Measurements from ENCODE around the gene WWOX. TPM values are rescaled to one million over a fixed set of nuclear protein-coding genes. Genes with fewer than 3 reads are reported as not detected.

Gene WWOX
- total and polyA plus RNA-seq, 3 experiments from 2014 or later = 17.2 to 18.6 (median 18.2) TPM

- Mint-ChIP-seq H3K9me3 (peaks cover 0 to under 1% (median 0%) of the 10 kb centered on the region in 5 donors), H3K27me3 (no peaks in the 10 kb centered on the region), H3K4me1 (no peaks in the 10 kb centered on the region), H3K4me3 (no peak overlapping the region), H3K27ac (no peak overlapping the region), H3K36me3 (peaks cover 0 to 7% (median 0%) of the 10 kb centered on the region in 3 donors)
- H3K9me3 ChIP-seq (ENCODE audit: low read length) = no peaks in the 10 kb centered on the region
- CTCF ChIA-PET = no interaction called here
- H3K4me1 ChIP-seq (ENCODE audit: insufficient read depth, low read length) = no peaks in the 10 kb centered on the region
- no peaks in the 10 kb centered on the region for H3K27me3 ChIP-seq (ENCODE audit: insufficient read depth, low read length, poor library complexity, severe bottlenecking)
- DNase-seq = no peak
- H3K4me3 ChIP-seq (ENCODE audit: low read length) = no peak overlapping the region
- POLR2A ChIA-PET = no interaction called here
- no peaks in the 10 kb centered on the region for H3K36me3 ChIP-seq (ENCODE audit: insufficient read depth, low read length)
- no peak overlapping the region for H3K27ac ChIP-seq (ENCODE audit: low read depth, low read length)
Measured at GRCh38 chr16:78970650-78971049, 871.2 kb downstream of the WWOX start.

- DNase-seq = no peak
- Mint-ChIP-seq H3K27me3 (no peaks in the 10 kb centered on the region), H3K36me3 (peaks cover 0 to 7% (median 0%) of the 10 kb centered on the region in 3 donors), H3K9me3 (no peaks in the 10 kb centered on the region), H3K4me1 (no peaks in the 10 kb centered on the region), H3K27ac (no peak overlapping the region), H3K4me3 (no peak overlapping the region)
- ChIA-PET CTCF (no interaction called here), POLR2A (no interaction called here)
- no peaks in the 10 kb centered on the region for H3K9me3 ChIP-seq (ENCODE audit: low read length)
- no peaks in the 10 kb centered on the region for H3K27me3 ChIP-seq (ENCODE audit: insufficient read depth, low read length, poor library complexity, severe bottlenecking)
- no peak overlapping the region for H3K27ac ChIP-seq (ENCODE audit: low read depth, low read length)
- H3K4me3 ChIP-seq (ENCODE audit: low read length) = no peak overlapping the region
- H3K4me1 ChIP-seq (ENCODE audit: insufficient read depth, low read length) = no peaks in the 10 kb centered on the region
- H3K36me3 ChIP-seq (ENCODE audit: insufficient read depth, low read length) = no peaks in the 10 kb centered on the region
Measured at GRCh38 chr16:78972006-78972405, 872.6 kb downstream of the WWOX start.

GRCh38 chr16:78972986-78973385, 873.5 kb downstream of the WWOX start:
- Mint-ChIP-seq H3K9me3 (no peaks in the 10 kb centered on the region), H3K4me1 (no peaks in the 10 kb centered on the region), H3K27me3 (no peaks in the 10 kb centered on the region), H3K36me3 (peaks cover 0 to 7% (median 0%) of the 10 kb centered on the region in 3 donors), H3K4me3 (no peak overlapping the region), H3K27ac (no peak overlapping the region)
- Histone ChIP-seq H3K27ac (ENCODE audit: low read depth, low read length) (no peak overlapping the region), H3K27me3 (ENCODE audit: insufficient read depth, low read length, poor library complexity, severe bottlenecking) (no peaks in the 10 kb centered on the region), H3K4me3 (ENCODE audit: low read length) (no peak overlapping the region), H3K4me1 (ENCODE audit: insufficient read depth, low read length) (no peaks in the 10 kb centered on the region), H3K36me3 (ENCODE audit: insufficient read depth, low read length) (no peaks in the 10 kb centered on the region), H3K9me3 (ENCODE audit: low read length) (no peaks in the 10 kb centered on the region)
- no peak for DNase-seq
- POLR2A ChIA-PET = no interaction called here
- CTCF ChIA-PET = no interaction called here

- Histone ChIP-seq H3K4me1 (ENCODE audit: insufficient read depth, low read length) (no peaks in the 10 kb centered on the region), H3K27ac (ENCODE audit: low read depth, low read length) (no peak overlapping the region), H3K4me3 (ENCODE audit: low read length) (no peak overlapping the region), H3K36me3 (ENCODE audit: insufficient read depth, low read length) (no peaks in the 10 kb centered on the region), H3K9me3 (ENCODE audit: low read length) (no peaks in the 10 kb centered on the region), H3K27me3 (ENCODE audit: insufficient read depth, low read length, poor library complexity, severe bottlenecking) (no peaks in the 10 kb centered on the region)
- Mint-ChIP-seq H3K27ac (no peak overlapping the region), H3K4me1 (no peaks in the 10 kb centered on the region), H3K36me3 (no peaks in the 10 kb centered on the region), H3K4me3 (no peak overlapping the region), H3K27me3 (no peaks in the 10 kb centered on the region), H3K9me3 (no peaks in the 10 kb centered on the region)
- ChIA-PET POLR2A (interaction anchor here (0.6 kb wide), 1 partner anchor 125 kb away, joined by 3 read pairs; no protein-coding TSS in a partner anchor), CTCF (no interaction called here)
- DNase-seq = no peak
Measured at GRCh38 chr16:78976212-78976611, 876.8 kb downstream of the WWOX start.

- Histone ChIP-seq H3K9me3 (ENCODE audit: low read length) (no peaks in the 10 kb centered on the region), H3K36me3 (ENCODE audit: insufficient read depth, low read length) (no peaks in the 10 kb centered on the region), H3K4me1 (ENCODE audit: insufficient read depth, low read length) (no peaks in the 10 kb centered on the region), H3K27me3 (ENCODE audit: insufficient read depth, low read length, poor library complexity, severe bottlenecking) (no peaks in the 10 kb centered on the region), H3K27ac (ENCODE audit: low read depth, low read length) (no peak overlapping the region), H3K4me3 (ENCODE audit: low read length) (no peak overlapping the region)
- no peak overlapping the region for H3K27ac Mint-ChIP-seq
- peaks cover 0 to 4% (median 0%) of the 10 kb centered on the region in 3 donors for H3K36me3 Mint-ChIP-seq
- ChIA-PET POLR2A (no interaction called here), CTCF (no interaction called here)
- H3K9me3 Mint-ChIP-seq = peaks cover 0 to 2% (median 0%) of the 10 kb centered on the region in 5 donors
- H3K4me3 Mint-ChIP-seq = no peak overlapping the region
- no peaks in the 10 kb centered on the region for H3K4me1 Mint-ChIP-seq
- no peaks in the 10 kb centered on the region for H3K27me3 Mint-ChIP-seq
- no peak for DNase-seq
Measured at GRCh38 chr16:78980825-78981224, 881.4 kb downstream of the WWOX start.

GRCh38 chr16:78982096-78982744, 882.8 kb downstream of the WWOX start:
- DNase-seq = no peak
- peaks cover 0 to 2% (median 0%) of the 10 kb centered on the region in 5 donors for H3K9me3 Mint-ChIP-seq
- Histone ChIP-seq H3K27ac (ENCODE audit: low read depth, low read length) (no peak overlapping the region), H3K9me3 (ENCODE audit: low read length) (no peaks in the 10 kb centered on the region), H3K4me3 (ENCODE audit: low read length) (no peak overlapping the region), H3K4me1 (ENCODE audit: insufficient read depth, low read length) (no peaks in the 10 kb centered on the region), H3K36me3 (ENCODE audit: insufficient read depth, low read length) (no peaks in the 10 kb centered on the region), H3K27me3 (ENCODE audit: insufficient read depth, low read length, poor library complexity, severe bottlenecking) (no peaks in the 10 kb centered on the region)
- H3K27ac Mint-ChIP-seq = no peak overlapping the region
- peaks cover 0 to 4% (median 0%) of the 10 kb centered on the region in 3 donors for H3K36me3 Mint-ChIP-seq
- no peaks in the 10 kb centered on the region for H3K4me1 Mint-ChIP-seq
- H3K27me3 Mint-ChIP-seq = no peaks in the 10 kb centered on the region
- POLR2A ChIA-PET = no interaction called here
- CTCF ChIA-PET = no interaction called here
- H3K4me3 Mint-ChIP-seq = no peak overlapping the region

GRCh38 chr16:78984324-78984723, 884.9 kb downstream of the WWOX start:
- no peak overlapping the region for H3K27ac ChIP-seq (ENCODE audit: low read depth, low read length)
- no peaks in the 10 kb centered on the region for H3K36me3 ChIP-seq (ENCODE audit: insufficient read depth, low read length)
- no peak for DNase-seq
- H3K9me3 Mint-ChIP-seq = peaks cover 0 to 2% (median 0%) of the 10 kb centered on the region in 5 donors
- H3K9me3 ChIP-seq (ENCODE audit: low read length) = no peaks in the 10 kb centered on the region
- peaks cover 0 to 2% (median 0%) of the 10 kb centered on the region in 3 donors for H3K4me1 Mint-ChIP-seq
- H3K4me1 ChIP-seq (ENCODE audit: insufficient read depth, low read length) = no peaks in the 10 kb centered on the region
- no peak overlapping the region for H3K4me3 Mint-ChIP-seq
- no peak overlapping the region for H3K27ac Mint-ChIP-seq
- H3K4me3 ChIP-seq (ENCODE audit: low read length) = no peak overlapping the region
- H3K27me3 Mint-ChIP-seq = no peaks in the 10 kb centered on the region
- H3K36me3 Mint-ChIP-seq = peaks cover 0 to 4% (median 0%) of the 10 kb centered on the region in 3 donors
- no peaks in the 10 kb centered on the region for H3K27me3 ChIP-seq (ENCODE audit: insufficient read depth, low read length, poor library complexity, severe bottlenecking)
- ChIA-PET CTCF (no interaction called here), POLR2A (no interaction called here)

GRCh38 chr16:78984887-78985464, 885.5 kb downstream of the WWOX start:
- H3K36me3 ChIP-seq (ENCODE audit: insufficient read depth, low read length) = no peaks in the 10 kb centered on the region
- H3K9me3 Mint-ChIP-seq = peaks cover 0 to 2% (median 0%) of the 10 kb centered on the region in 5 donors
- H3K27me3 ChIP-seq (ENCODE audit: insufficient read depth, low read length, poor library complexity, severe bottlenecking) = no peaks in the 10 kb centered on the region
- peaks cover 0 to 9% (median 0%) of the 10 kb centered on the region in 3 donors for H3K4me1 Mint-ChIP-seq
- peak overlapping the region in 1 of 8 donors; percentile 52 for H3K27ac Mint-ChIP-seq
- no peaks in the 10 kb centered on the region for H3K27me3 Mint-ChIP-seq
- H3K9me3 ChIP-seq (ENCODE audit: low read length) = no peaks in the 10 kb centered on the region
- H3K36me3 Mint-ChIP-seq = peaks cover 0 to 4% (median 0%) of the 10 kb centered on the region in 3 donors
- no peak overlapping the region for H3K27ac ChIP-seq (ENCODE audit: low read depth, low read length)
- DNase-seq = no peak
- ChIA-PET CTCF (interaction anchor here (0.5 kb wide), 1 partner anchor 181 kb away, joined by 3 read pairs; no protein-coding TSS in a partner anchor), POLR2A (no interaction called here)
- no peak overlapping the region for H3K4me3 ChIP-seq (ENCODE audit: low read length)
- no peaks in the 10 kb centered on the region for H3K4me1 ChIP-seq (ENCODE audit: insufficient read depth, low read length)
- H3K4me3 Mint-ChIP-seq = no peak overlapping the region
